GM21360 (cell line): ENCODE data around the gene S100A14.

Experiments used
- ATAC-seq: cut with Tn5 transposase; IDR thresholded peaks from one replicate; pipeline ENCODE4 v1.9.1; 2021; ENCODE audit warnings: mild to moderate bottlenecking, moderate library complexity; ENCODE audit not compliant: unreplicated experiment

Gene S100A14

DNA sequence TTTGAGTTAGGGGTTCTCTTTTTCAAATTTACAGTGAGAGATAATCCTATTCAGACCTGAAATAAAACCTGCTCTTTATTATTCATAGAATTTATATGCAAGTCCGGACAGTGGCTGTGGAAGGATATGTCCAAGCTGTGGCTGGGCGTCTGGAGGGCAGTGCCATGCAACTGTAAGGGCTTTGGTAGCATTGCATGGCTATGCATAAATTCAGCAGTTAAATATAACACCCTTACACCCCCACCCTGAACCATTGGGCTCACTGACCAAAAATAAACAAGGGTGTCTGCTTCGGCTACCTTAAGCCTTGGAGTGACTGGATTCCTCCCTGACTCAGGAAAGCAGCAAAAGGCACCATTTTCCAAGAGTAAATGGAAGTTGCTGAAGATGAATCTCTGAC lies 23.2 kb upstream of the S100A14 start:
- no peak for ATAC-seq

DNA sequence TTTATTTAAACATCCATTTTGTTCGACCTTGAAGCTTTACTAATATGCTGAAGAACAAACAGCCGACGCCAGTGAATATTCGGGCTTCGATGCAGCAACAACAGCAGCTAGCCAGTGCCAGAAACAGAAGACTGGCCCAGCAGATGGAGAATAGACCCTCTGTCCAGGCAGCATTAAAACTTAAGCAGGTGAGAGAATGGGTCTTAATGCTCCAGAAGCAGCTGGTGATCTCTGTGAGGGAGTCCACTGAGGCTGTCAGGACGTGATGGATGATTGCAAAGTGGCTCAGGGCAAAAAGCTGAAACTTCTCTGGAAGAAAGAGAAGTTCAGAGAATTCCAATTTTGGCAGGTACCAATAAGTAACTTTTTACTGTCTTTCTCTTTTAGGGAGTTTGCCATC lies 22.1 kb upstream of the S100A14 start:
- ATAC-seq = no peak

DNA sequence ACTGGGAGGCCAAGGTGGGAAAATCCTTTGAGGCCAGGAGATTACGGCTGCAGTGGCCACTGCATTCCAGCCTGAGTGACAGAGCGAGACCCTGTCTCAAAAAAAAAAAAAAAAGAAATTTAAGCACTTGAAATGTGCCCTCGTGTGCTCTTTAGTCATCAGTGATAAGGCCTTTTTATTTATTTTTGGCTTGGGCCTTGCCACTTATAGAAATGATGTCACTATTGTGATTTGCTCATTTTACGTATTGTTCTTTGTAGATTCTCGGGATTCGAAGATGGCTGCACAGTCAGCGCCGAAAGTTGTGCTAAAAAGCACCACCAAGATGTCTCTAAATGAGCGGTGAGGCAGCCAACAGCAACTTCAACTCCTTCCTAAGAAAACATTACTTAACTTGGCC lies 20.2 kb upstream of the S100A14 start:
- no peak for ATAC-seq

DNA sequence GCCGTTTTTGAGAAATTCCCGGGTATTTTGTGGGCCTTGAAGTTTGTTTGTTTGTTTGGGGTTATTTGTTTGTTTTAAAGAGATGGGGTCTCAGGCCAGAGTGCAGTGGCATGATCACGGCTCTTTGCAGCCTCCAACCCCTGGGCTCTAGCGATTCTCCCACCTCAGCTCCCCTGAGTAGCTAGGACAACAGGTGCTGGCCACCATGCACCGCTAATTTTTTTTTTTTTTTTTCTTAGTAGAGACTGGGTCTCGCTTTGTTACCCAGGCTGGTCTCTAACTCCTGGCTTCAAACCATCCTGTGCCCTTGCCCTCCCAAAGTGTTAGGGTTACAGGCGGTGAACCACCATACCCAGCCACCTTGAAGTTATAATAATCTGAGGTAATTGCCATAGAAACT lies 19.7 kb upstream of the S100A14 start:
- no peak for ATAC-seq

DNA sequence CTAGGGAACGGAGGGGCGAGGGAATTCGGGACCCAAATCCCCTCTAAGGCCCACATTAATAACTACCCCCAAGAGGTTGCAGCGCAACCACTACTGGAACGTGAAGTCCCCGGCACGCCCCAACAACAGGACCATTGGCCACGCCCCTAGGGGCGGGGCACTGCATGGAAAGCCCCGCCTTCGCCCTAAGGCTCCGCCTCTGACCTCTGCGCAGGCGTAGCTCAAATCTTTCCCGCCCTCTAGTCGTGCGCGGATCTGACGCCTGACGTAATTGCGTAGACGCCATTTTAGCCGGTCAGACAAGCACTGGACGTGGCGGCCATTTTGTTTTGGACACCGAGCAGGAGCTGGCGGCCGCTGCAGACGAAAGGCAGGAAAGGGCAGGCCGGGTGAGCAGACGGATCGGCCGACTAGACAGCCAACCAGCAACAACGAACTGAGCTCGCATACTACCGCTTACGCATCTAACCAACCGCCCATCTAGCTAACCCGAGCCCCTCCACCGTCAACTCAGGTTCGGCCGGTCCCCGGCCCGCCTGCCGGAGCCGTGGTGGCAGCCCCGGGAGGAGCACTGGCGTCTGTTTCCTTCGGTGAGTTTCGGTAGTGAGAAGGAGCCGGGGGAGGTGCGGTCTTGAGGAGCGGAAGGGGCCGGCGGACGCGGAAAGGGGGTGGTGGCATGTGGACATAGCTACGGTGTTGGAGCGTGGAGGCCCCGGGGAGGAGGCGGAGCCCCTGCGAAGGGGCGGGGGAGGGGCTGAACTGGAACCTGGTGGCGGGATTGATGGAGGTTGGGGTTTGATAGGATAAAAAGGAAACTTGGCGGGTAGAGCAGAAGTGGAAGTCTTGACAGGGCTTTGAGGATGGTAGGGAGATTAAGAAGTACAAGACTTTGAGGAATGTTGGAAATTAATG lies 17.9 kb upstream of the S100A14 start, which contains the start of gene CHTOP:
Gene CHTOP (plus strand): TSS at position 313 of the 912 bp plus-strand sequence. CDS start 2,523 bp downstream, outside the sequence.
- peak; percentile 78 for ATAC-seq

- ATAC-seq = no peak
Measured at GRCh38 chr1:153633161-153633753, 17.1 kb upstream of the S100A14 start.

GRCh38 chr1:153631047-153632022 lies 15.2 kb upstream of the S100A14 start:
- no peak for ATAC-seq

GRCh38 chr1:153630384-153630783 lies 14.3 kb upstream of the S100A14 start:
- no peak for ATAC-seq

DNA sequence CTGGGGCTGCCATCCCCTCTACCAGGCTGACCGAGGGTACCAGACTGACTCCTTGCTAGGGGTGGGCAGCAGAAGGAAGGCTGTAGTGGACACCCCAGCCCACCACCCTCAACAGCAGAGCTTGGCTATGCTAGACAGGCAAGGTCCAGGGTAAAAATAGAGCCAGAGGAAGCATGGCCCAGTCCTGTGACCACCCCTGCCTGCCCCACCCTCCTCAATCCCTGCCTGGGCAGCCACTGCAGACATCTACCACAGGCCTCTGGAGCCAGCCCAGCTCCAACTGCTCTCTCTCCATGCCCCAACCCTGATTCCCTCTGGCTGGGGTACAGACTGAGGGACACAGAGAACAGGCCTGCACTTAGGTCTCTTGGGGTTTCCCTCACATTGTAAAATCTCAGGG lies 13.8 kb upstream of the S100A14 start:
- no peak for ATAC-seq

- no peak for ATAC-seq
Measured at GRCh38 chr1:153629343-153629665, 13.2 kb upstream of the S100A14 start.

GRCh38 chr1:153628638-153629342 lies 12.7 kb upstream of the S100A14 start:
- ATAC-seq = no peak

GRCh38 chr1:153627715-153628626 lies 11.8 kb upstream of the S100A14 start, which contains the start of gene S100A1:
Gene S100A1, plus strand, starts transcription at chr1:153628434. Its CDS starts 2,088 bp downstream, at chr1:153630522.
- ATAC-seq = no peak

DNA sequence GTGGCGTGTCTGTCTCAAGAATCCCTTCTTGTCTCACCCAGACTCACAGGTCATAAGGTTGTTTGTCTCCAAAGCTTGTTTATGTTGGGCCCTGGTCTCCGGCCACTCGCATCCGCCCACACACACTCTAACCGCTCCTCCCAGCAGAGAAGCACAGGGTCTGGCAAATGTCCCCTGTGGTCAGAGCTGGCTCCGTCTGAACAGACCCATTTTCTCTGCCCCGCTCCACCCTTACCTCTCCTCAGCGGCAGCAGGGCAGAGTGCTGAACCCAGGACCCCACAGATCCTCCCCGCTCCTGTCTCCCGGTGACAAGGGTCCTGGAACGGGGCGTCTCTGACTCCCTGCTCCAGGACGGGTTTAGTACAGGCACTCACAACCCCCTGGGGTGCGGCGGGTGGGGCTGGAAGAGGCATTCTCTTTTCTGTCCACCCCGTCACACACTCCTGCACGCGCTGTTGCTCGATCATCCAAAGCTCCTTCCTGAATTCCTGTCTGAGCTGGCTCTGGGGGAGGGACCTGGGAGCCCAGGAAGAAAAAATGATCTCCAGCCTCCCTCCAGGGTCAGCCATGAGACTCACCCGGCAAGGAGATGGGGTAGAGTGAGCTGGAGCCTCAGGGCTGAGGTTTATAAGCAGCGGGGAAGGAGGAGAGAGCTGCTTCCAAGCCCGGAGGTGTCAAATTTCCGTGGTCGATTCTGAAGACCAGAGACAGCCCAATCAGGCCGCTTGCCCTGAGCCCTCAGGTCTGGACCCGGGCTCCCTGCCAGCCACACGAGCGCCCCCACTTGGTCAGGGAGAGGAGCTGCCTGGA lies 11.0 kb upstream of the S100A14 start, which contains the start of gene S100A13:
Gene S100A13 (minus strand): TSS at position 602 of the 811 bp plus-strand sequence. CDS start 1,033 bp downstream, outside the sequence.
- ATAC-seq = no peak

- no peak for ATAC-seq
Measured at GRCh38 chr1:153626477-153626903, 10.4 kb upstream of the S100A14 start.

DNA sequence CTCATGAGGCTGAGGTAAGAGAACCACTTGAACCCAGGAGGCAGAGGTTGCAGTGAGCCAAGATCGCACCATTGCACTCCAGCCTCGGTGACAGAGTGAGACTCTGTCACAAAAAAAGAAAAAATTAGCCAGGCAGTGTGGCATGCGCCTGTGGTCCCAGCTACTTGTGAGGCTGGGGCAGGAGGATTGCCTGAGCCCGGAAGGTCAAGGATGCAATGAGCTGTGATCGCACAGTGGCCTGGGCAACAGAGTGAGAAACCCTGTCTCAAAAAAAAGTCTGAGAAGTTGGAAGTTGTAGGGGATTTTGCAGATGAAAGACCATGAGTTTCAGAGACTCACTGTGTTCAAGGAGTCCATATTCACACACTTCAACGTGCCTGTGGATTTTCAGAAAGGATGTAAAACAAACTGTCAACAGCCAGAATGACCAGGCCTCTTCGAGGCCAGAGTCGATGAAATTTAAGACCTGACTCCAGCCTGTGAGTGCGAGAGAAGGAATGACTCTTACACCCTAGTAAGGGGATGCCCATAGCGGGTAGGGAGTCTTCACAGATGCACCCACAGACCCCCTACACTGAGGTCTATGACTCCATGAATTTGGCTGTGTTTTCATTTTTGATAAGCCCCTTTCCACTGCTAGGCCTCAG lies 9.0 kb upstream of the S100A14 start:
- ATAC-seq = no peak

- ATAC-seq = no peak
Measured at GRCh38 chr1:153623101-153623500, 7.0 kb upstream of the S100A14 start.

DNA sequence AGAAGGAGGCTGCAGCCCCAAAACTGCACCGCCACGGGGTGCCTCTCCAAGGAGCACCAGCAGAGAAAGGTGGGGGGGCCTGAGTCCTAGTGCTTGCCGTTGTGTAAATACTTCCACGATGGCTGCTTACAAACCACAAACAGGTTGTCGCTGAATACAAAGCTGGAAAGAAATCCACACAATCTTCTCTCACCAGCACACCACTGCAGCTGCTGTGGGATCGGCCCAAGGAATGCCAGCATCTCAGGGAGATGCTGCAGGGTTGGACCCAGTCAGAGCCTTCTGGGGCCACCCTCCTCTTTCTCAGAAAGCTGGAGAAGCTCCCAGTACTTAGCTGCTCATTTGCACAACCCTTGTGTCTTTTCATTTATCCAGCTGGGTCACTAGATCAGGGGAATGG lies 3.0 kb upstream of the S100A14 start:
- no peak for ATAC-seq

DNA sequence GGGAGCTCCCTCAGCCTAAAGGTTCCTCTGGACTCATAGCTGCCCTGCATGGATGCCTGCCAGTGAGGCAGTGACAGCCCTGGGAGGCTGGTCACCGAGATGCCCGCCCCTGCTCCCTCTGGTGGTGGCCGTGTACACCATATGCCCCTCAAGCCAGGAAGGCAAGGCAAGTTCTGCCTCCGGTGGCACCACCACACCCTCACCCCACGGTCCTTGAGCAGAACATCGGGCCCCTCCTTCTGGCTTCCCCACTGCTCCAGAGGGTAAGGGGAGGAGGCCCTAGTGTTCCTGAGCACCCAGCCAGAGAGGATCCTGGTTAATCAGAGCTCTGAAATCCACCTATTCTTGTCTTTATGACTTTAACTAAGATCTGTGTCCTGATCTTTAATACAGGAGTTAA lies 1.5 kb upstream of the S100A14 start:
- ATAC-seq = no peak
